GM18867 (cell line): Measurements from ENCODE around the gene RASSF8.

ENCODE experiments used
- ATAC-seq: cut with Tn5 transposase; IDR thresholded peaks from one replicate; pipeline ENCODE4 v1.9.1; 2021; ENCODE audit warnings: mild to moderate bottlenecking, moderate library complexity; ENCODE audit not compliant: unreplicated experiment

Gene RASSF8

DNA sequence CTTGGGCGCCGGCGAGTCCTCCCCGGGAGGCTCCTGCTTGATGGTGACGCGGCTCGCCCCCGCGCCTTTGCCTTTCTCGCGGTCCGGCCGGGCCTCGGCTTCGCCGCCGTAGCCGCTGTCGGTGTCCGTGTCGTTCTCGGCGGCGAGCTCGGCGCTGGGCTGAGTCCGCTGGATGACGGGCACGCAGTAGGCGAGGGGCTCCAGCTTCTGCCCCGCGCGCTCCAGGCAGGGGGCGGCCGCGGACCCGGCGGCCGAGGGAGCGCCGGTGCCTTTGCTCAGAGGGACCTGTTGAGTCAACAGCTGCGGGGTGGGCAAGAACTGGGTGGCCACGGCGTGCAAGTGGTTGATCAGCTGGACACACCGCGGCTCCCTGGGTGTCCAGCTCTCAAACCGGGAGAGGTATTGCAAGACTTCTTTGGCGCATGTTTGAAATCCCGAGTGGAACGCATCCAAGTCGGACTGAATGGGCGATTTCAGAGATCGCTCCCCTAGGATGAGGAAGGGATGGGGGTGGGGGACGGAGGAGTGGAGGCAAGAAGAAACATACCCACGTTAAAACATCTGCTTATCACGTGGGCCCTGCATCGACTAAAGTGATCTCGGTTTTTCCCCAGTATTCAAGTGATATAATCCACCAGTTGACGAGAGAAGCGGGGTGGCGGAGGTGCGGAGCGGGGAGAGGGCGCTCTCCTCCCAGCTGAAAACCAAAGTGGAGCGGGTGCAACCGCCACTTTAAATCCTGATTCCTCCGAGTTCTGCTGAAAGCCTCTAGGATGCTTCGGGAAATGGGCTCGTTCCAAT is 164.4 kb downstream of the RASSF8 start:
- ATAC-seq, result peak; percentile 11

DNA sequence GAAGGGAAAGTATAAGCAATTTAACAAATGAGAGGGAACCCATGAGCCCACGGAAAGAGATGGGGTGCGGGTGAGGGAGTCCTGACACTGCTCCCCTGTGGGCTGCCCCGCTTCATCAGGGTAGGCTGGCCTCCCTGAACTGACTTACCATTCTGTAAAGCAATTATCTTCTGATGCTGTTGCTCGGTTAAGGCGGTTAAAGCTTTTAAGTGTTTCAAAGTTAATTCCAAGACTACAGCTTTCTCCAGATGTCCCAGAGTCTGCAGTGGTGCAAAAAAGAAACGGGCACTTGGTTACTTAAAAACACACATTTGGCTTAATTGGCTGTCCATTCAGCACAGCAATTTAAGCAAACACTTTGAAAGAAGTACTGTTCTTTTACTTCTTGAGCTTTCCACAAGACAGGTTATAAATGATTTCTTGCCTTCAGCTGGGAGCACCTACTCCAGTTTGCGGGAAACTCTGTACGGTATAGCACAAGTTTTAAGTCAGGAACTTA is 165.0 kb downstream of the RASSF8 start:
- ATAC-seq, result no peak

DNA sequence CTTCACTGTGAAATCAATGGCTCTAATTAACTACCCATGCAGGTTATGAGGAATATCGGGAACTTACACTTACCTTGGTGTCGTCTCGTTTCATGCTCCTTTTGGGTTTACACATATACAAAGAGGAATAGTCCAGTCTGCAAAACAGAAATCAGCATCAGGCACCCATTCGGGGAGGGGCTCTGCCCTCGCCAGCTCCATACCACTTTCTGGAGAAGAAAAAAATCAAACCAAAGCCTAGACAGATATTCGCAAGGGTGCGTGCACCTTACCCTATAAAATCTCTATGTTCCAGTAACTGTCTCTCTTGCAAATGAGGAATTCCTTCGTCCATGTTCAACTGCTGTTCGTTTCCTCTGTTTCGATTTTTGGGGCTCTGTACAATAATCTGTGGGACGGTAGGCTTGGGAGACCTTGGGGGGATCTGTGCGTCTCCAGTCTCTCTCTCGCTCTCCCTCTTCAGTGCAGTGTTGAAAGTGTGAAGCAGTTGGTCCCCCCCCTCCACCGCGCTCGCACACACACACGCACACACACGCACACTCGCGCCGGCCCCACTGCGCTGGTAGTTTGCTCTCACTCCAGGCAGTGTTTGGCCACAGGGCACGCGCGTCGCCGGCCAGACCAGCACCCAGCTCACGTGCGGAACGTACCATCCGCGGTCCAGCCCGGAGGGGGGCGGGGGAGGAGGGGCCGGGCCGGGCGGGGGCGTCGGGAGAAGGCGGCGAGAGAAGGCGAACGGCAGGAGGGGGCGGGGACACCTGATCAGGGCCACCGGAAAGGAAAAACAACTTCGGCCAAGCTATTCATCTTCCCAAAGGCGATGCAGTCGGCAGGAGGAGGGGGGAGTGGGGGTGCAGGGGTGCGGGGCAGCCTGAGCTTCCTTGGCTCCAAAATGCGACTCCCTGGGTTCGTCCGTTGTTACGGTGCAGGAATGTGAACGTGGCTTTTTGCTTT is 166.2 kb downstream of the RASSF8 start, which contains the start of gene BHLHE41:
Gene BHLHE41, minus strand, starts transcription at position 592 of the 954 bp plus-strand sequence. Its CDS starts 258 bp downstream, at position 334.
- ATAC-seq, result peak; percentile 23

DNA sequence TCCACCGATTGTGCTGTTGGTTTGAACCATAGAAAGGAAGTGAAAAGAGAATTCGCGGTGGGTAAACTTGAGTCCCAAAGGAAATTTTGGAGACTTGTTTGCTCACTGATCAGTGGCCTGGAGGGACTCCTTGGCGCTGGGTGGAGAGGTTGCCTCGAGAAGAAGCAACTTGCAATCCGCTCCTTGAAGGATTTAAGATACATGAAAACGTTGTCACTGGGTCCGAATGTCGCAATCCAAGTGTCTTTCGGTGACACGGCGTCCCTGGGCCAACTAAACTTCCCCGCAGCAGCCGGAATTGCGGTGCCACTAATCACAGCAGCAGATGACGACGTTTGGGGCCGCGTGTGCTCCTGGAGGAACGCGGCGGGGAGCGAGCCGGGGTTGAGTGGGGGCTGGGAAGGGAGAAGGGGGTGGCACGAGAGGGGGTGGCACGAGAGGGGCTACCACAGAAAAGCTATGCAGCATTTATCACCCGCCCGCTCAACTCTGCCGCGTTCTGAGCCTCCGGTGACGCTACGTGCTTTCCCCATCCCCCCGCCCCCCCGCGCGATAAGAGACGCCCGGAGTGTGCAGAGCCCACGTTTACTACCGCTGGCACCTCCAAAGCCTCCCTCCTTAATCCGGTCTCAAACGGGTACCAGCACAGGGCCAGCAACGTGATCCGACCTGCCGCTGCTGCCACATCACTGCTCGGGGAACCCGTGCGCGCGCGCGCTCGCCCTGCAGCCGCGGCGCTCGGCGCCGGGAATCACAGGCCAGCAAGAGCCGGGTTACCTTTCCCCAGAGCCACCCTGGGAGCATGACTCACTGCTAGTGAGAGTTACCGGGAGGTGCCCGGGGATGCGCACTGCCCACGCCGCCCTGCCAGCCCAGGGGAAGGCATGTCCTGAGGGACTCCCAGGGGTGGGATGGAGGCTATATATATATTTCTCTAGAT is 167.2 kb downstream of the RASSF8 start:
- peak; percentile 28 for ATAC-seq

DNA sequence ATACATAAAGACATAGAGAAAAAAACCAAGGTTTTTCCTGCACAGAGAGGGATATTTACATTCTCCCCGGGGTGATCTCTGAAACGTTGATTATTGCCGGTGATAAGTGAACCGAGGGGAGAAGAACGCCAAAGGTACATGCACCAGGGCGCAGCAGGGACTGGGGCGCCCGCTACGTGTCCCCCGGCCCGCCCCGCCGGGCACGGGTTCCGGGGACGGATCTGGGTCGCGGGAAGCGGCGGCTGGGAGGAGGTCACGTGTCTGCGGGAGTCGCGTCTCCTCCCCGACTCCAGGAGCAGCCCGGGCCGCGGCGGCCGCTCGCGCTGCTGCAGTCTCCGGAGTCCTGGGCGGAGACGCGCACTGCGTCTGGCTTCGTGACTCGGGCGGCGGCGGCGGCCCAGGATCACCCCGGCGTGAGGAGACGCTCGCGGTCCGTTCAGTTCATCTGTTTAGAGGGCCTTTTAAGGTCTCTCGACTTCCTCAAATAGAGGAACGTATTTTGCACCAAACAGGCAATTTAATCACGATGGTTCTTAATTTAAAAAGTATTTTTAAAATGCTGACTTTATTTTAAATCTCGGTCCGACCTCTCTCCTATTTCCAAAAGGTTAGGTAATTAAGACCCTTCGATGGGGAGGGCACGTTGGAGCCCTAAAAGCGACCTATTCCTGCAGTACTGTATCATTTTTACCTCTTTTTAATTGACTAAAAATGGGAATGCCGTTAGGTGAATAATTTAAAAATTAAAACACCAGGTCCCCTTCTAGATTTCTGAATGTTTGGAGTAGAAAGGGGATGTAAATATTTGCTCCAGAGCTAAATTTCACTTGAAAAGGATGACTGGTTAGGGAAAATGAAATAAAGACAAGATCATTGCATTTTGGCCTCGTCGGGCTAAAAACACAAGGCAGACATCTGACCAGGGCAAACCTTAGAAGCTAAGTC is 168.1 kb downstream of the RASSF8 start:
- peak; percentile 48 for ATAC-seq

DNA sequence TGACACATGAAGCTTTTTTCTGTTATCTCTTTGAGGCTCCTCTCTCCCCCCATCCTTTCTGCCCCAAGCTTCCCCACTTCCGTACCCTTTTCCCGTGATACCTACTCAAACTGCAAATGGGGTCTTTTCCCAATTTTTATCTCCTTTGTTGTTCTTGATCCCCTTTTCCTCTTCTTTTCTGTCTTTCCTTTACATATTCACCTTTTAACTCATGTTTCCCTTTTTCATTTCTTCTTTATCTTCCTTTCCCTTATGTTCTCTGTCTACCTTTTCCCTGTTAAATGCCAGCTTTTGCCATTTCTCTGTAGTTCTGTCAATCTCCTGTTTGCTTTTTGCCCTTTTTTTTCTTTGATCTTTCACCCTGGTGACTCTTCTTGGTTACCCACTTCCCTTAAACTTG is 168.9 kb downstream of the RASSF8 start:
- no peak for ATAC-seq

DNA sequence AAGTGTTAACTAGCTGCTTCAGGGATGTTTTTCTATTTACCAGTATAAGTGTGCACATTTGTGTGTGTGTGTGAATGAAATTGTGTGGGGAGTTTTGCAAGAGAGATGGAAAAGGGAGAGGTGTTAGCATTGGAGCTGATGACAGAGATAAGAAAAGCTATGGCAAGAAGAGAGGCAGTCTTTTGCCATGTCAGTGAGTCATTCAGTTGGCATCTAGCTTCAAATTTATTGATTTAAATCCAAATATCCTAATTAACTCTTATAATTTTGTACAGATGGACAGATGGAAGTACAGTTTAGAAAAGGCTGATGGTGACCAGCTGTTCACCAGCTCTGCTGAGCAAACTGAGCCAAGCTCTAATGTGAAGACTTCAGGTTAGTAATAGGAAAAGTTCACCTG is 169.7 kb downstream of the RASSF8 start:
- ATAC-seq, result no peak
